Lower lobe of right lung (tissue), 2 donors: ENCODE data around the gene TMEM8B. TPM values are rescaled to one million over a fixed set of nuclear protein-coding genes. Genes with fewer than 3 reads are reported as not detected.

Experiments
- ATAC-seq, 2 donors: fragments of 200-7000 bp; cut with Tn5 transposase; one replicate each; pipeline ENCODE4 v1.9.1; 2020 to 2022; ENCODE audit warnings: mild to moderate bottlenecking in 2 of 2, moderate library complexity in 2 of 2
- DNase-seq: peaks from one replicate; pipeline ENCODE4 v3.0.0-alpha.2; 2020
- H3K27ac ChIP-seq: fragments of 200-600 bp; one replicate; pipeline ENCODE4 v1.8.0; 2022
- H3K27me3 ChIP-seq: fragments of 200-600 bp; one replicate; pipeline ENCODE4 v1.8.0; 2022; ENCODE audit warnings: low read depth
- H3K36me3 ChIP-seq: fragments of 200-600 bp; one replicate; pipeline ENCODE4 v1.8.0; 2022; ENCODE audit warnings: mild to moderate bottlenecking
- H3K4me1 ChIP-seq: fragments of 200-600 bp; one replicate; pipeline ENCODE4 v1.8.0; 2022
- H3K4me3 ChIP-seq: fragments of 200-600 bp; one replicate; pipeline ENCODE4 v1.8.0; 2022; ENCODE audit warnings: mild to moderate bottlenecking
- H3K9me3 ChIP-seq: fragments of 200-600 bp; one replicate; pipeline ENCODE4 v1.8.0; 2022
- CTCF ChIP-seq: fragments of 200-600 bp; IDR thresholded peaks from one replicate; pipeline ENCODE4 v1.8.0; 2022; ENCODE audit warnings: antibody characterized with exemption, mild to moderate bottlenecking
- intact Hi-C: fragments of 100-400 bp; cut with DNase I; formaldehyde crosslinking; loops from one replicate; pipeline ENCODE4 v1.11.0; 2022
- total RNA-seq: library from RNA; stranded (reverse); fragmentation: NEBNext Ultra II Directional; extraction: Animal tissue kit (Norgen Biotek cat#: 25700); gene quantifications from one replicate; pipeline ENCODE4 v1.2.1, GENCODE V29; 2021
- donor health status: DM: no; HTN: yes; CAD: no; lungs with severe emphysema.

TMEM8B gene
- total RNA-seq, 1 donor from 2014 or later: 12.6 TPM

- intact Hi-C loops: no loop called here
- TF ChIP-seq CTCF: no peak
- peaks cover 76% of the 10 kb centered on the region for H3K36me3 ChIP-seq
- no peak overlapping the region for H3K27ac ChIP-seq
- no peak overlapping the region for H3K4me3 ChIP-seq
- DNase-seq (no peak), ATAC-seq (no peak)
- peaks cover 3% of the 10 kb centered on the region for H3K4me1 ChIP-seq
- no peaks in the 10 kb centered on the region for H3K27me3 ChIP-seq
- no peaks in the 10 kb centered on the region for H3K9me3 ChIP-seq
Measured at GRCh38 chr9:35806101-35806500, 22.9 kb upstream of the TMEM8B start.

GRCh38 chr9:35808433-35808832 lies 20.6 kb upstream of the TMEM8B start:
- Histone ChIP-seq H3K27me3 (no peaks in the 10 kb centered on the region), H3K36me3 (peaks cover 57% of the 10 kb centered on the region), H3K27ac (no peak overlapping the region), H3K4me1 (peaks cover 22% of the 10 kb centered on the region), H3K4me3 (no peak overlapping the region), H3K9me3 (no peaks in the 10 kb centered on the region)
- intact Hi-C loops: no loop called here
- TF ChIP-seq CTCF: no peak
- no peak for DNase-seq
- no peak for ATAC-seq

- intact Hi-C loops: no loop called here
- Histone ChIP-seq H3K27me3 (no peaks in the 10 kb centered on the region), H3K36me3 (peaks cover 49% of the 10 kb centered on the region), H3K4me1 (peaks cover 32% of the 10 kb centered on the region), H3K9me3 (no peaks in the 10 kb centered on the region), H3K27ac (no peak overlapping the region), H3K4me3 (no peak overlapping the region)
- no peak for TF ChIP-seq CTCF
- no peak for DNase-seq
- ATAC-seq: no peak
Measured at GRCh38 chr9:35810122-35810521, 18.9 kb upstream of the TMEM8B start.

- no peaks in the 10 kb centered on the region for H3K9me3 ChIP-seq
Measured at GRCh38 chr9:35811381-35812024, 17.5 kb upstream of the TMEM8B start.

GRCh38 chr9:35812025-35812602 lies 16.9 kb upstream of the TMEM8B start, which contains the start of gene SPAG8:
Gene SPAG8, minus strand, starts transcription at chr9:35812262. Its CDS starts 115 bp downstream, at chr9:35812147.
- peaks cover 32% of the 10 kb centered on the region for H3K4me1 ChIP-seq
- no peak for TF ChIP-seq CTCF
- intact Hi-C loops: no loop called here
- H3K27ac ChIP-seq: peak within 1 kb of the TSS; percentile 76
- H3K36me3 ChIP-seq: peaks cover 31% of the 10 kb centered on the region
- ATAC-seq: peak; percentile 81 to 82
- no peaks in the 10 kb centered on the region for H3K9me3 ChIP-seq
- H3K4me3 ChIP-seq: peak within 1 kb of the TSS; percentile 63
- DNase-seq: peak; percentile 97
- no peaks in the 10 kb centered on the region for H3K27me3 ChIP-seq

More at GRCh38 chr9:35811381-35812024, 17.5 kb upstream of the TMEM8B start:
- peaks cover 37% of the 10 kb centered on the region for H3K36me3 ChIP-seq
- no peak for TF ChIP-seq CTCF
- H3K4me3 ChIP-seq: peak overlapping the region; percentile 63
- peak overlapping the region; percentile 76 for H3K27ac ChIP-seq
- H3K4me1 ChIP-seq: peaks cover 32% of the 10 kb centered on the region
- intact Hi-C loops: no loop called here
- ATAC-seq (no peak), DNase-seq (no peak)
- no peaks in the 10 kb centered on the region for H3K27me3 ChIP-seq
